HCT116 (cell line): ENCODE results near the gene KRTAP12-1. TPM values are rescaled to one million over a fixed set of nuclear protein-coding genes. Genes with fewer than 3 reads are reported as not detected.

Experiments
- ATAC-seq: fragments of 200-7000 bp; cut with Tn5 transposase; 2 replicates; pipeline ENCODE4 v1.9.1; 2020; ENCODE audit warnings: mild to moderate bottlenecking, moderate library complexity
- BruUV-seq: library from RNA; stranded (reverse); fragments of 400-500 nt; replicated peaks from 2 replicates; lab custom pipeline; 2021; lab: Mats Ljungman, UMichigan
- CTCF ChIA-PET: fragments of 300-600 bp; sonication (Branson Sonifier 250); formaldehyde crosslinking; loops from one replicate; lab custom pipeline; 2021; ENCODE audit warnings: antibody characterized with exemption; lab: Charles Lee
- POLR2A ChIA-PET: fragments of 300-600, 350-600 bp; sonication (Branson Sonifier 250); formaldehyde crosslinking; loops from one replicate; lab custom pipeline; 2021; ENCODE audit warnings: antibody characterized with exemption; lab: Charles Lee
- RAD21 ChIA-PET, 2 experiments: fragments of 300-600 bp; sonication (Branson Sonifier 250); formaldehyde crosslinking; loops; one replicate each; lab custom pipeline; 2023; ENCODE audit warnings: low total read pairs in 2 of 2; ENCODE audit not compliant: uncharacterized antibody in 2 of 2, unreplicated experiment in 2 of 2, low non-redundant PET in 1 of 2; lab: Charles Lee
- DNase-seq: peaks from one replicate; pipeline ENCODE4 v3.0.0-alpha.2; 2010; ENCODE audit warnings: low read depth, low spot score
- H2AFZ ChIP-seq: fragments of 200-600 bp; shearing (Covaris generic), sonication (generic); 2 replicates; pipeline ENCODE4 v1.6.1; 2017; ENCODE audit warnings: low read depth, mixed run types, mixed read lengths, antibody characterized with exemption, low read length; ENCODE audit not compliant: poor library complexity, severe bottlenecking
- H3K27ac ChIP-seq: 2 replicates; pipeline ENCODE4 v1.5.1; 2012; ENCODE audit warnings: low read depth, low read length
- H3K27me3 ChIP-seq: fragments of 200-600 bp; sonication (generic); 2 replicates; pipeline ENCODE4 v1.6.1; 2016; ENCODE audit warnings: mixed run types, low read length, mixed read lengths; ENCODE audit not compliant: insufficient read depth
- H3K36me3 ChIP-seq, 2 experiments: fragments of 200-500 bp in 1 of 2; fragments of 200-600 bp in 1 of 2; sonication (Bioruptor generic) in 1 of 2; sonication (generic) in 1 of 2; 2 replicates each; pipeline versions ENCODE4 v1.5.1 to v1.6.1; 2014 to 2016; ENCODE audit warnings: low read length in 2 of 2, inconsistent platforms in 1 of 2, mixed read lengths in 1 of 2, mixed run types in 1 of 2; ENCODE audit not compliant: insufficient read depth in 2 of 2, control insufficient read depth in 1 of 2
- H3K4me1 ChIP-seq, 2 experiments: fragments of 200-600 bp in 1 of 2; sonication (generic) in 1 of 2; 2 replicates each; pipeline versions ENCODE4 v1.5.1 to v1.6.1; 2012 to 2017; ENCODE audit warnings: low read length in 2 of 2, inconsistent platforms in 1 of 2, mild to moderate bottlenecking in 1 of 2, mixed read lengths in 1 of 2, mixed run types in 1 of 2, moderate library complexity in 1 of 2; ENCODE audit not compliant: insufficient read depth in 2 of 2, control insufficient read depth in 1 of 2
- H3K4me2 ChIP-seq: fragments of 200-600 bp; sonication (generic); 2 replicates; pipeline ENCODE4 v1.6.1; 2017; ENCODE audit warnings: mixed run types, low read length, mixed read lengths
- H3K4me3 ChIP-seq, 2 experiments: fragments of 200-600 bp in 1 of 2; sonication (generic) in 1 of 2; replicated peaks in 1 of 2; 2 replicates each; pipeline ENCODE4 v1.5.1; 2011 to 2016; ENCODE audit warnings: low read length in 2 of 2, control low read depth in 1 of 2, low read depth in 1 of 2, mild to moderate bottlenecking in 1 of 2, mixed read lengths in 1 of 2, mixed run types in 1 of 2
- H3K79me2 ChIP-seq: fragments of 200-600 bp; sonication (generic); 2 replicates; pipeline ENCODE4 v1.6.1; 2017; ENCODE audit warnings: mild to moderate bottlenecking, mixed run types, low read length, moderate library complexity, mixed read lengths; ENCODE audit not compliant: insufficient read depth
- H3K9ac ChIP-seq: fragments of 200-600 bp; sonication (generic); 2 replicates; pipeline ENCODE4 v1.6.1; 2016; ENCODE audit warnings: low read length, mixed read lengths
- H3K9me2 ChIP-seq: fragments of 200-600 bp; sonication (generic), shearing (Covaris generic); 2 replicates; pipeline ENCODE4 v1.6.1; 2017; ENCODE audit warnings: mixed run types, mild to moderate bottlenecking, moderate library complexity; ENCODE audit not compliant: insufficient read depth
- H3K9me3 ChIP-seq, 2 experiments: fragments of 200-500 bp in 1 of 2; fragments of 200-600 bp in 1 of 2; sonication (Bioruptor generic) in 1 of 2; sonication (generic) in 1 of 2; 2 replicates each; pipeline ENCODE4 v1.6.1; 2014 to 2017; ENCODE audit warnings: low read length in 2 of 2, mixed read lengths in 2 of 2, inconsistent platforms in 1 of 2, low read depth in 1 of 2, mild to moderate bottlenecking in 1 of 2, mixed run types in 1 of 2, moderate library complexity in 1 of 2; ENCODE audit not compliant: control insufficient read depth in 1 of 2, insufficient read depth in 1 of 2
- H4K20me1 ChIP-seq: fragments of 200-600 bp; sonication (generic), shearing (Covaris generic); 2 replicates; pipeline ENCODE4 v1.6.1; 2017; ENCODE audit warnings: mixed run types, mild to moderate bottlenecking, moderate library complexity; ENCODE audit not compliant: insufficient read depth
- ATF3 ChIP-seq: IDR thresholded peaks from 2 replicates; pipeline ENCODE4 v1.6.1; 2012
- CBX3 ChIP-seq: IDR thresholded peaks from 2 replicates; pipeline ENCODE4 v1.6.1; 2012; ENCODE audit warnings: low read depth
- CEBPB ChIP-seq: IDR thresholded peaks from 2 replicates; pipeline ENCODE4 v1.6.1; 2012; ENCODE audit warnings: low read depth
- EGR1 ChIP-seq: IDR thresholded peaks from 2 replicates; pipeline ENCODE4 v1.6.1; 2012; ENCODE audit warnings: low read depth
- ELF1 ChIP-seq: IDR thresholded peaks from 2 replicates; pipeline ENCODE4 v1.6.1; 2012; ENCODE audit warnings: low read depth, borderline replicate concordance
- EZH2phosphoT487 ChIP-seq: fragments of 200-600 bp; IDR thresholded peaks from 2 replicates; pipeline ENCODE4 v1.6.1; 2018; ENCODE audit warnings: antibody characterized with exemption, borderline replicate concordance
- POLR2A ChIP-seq: IDR thresholded peaks from 2 replicates; pipeline ENCODE4 v1.7.0; 2011; ENCODE audit warnings: borderline replicate concordance; ENCODE audit not compliant: insufficient read depth, insufficient read length; ENCODE audit errors: extremely low read depth
- REST ChIP-seq: IDR thresholded peaks from 2 replicates; pipeline ENCODE4 v1.6.1; 2012; ENCODE audit warnings: low read depth
- SRF ChIP-seq: IDR thresholded peaks from 2 replicates; pipeline ENCODE4 v1.6.1; 2012; ENCODE audit warnings: low read depth
- YY1 ChIP-seq: IDR thresholded peaks from 2 replicates; pipeline ENCODE4 v1.6.1; 2011; ENCODE audit warnings: low read length, low read depth, moderate library complexity, mild to moderate bottlenecking; ENCODE audit not compliant: insufficient replicate concordance; ENCODE audit errors: extremely low read depth
- ZBTB33 ChIP-seq: IDR thresholded peaks from 2 replicates; pipeline ENCODE4 v1.6.1; 2011; ENCODE audit warnings: mild to moderate bottlenecking, low read length, moderate library complexity; ENCODE audit not compliant: insufficient replicate concordance; ENCODE audit errors: extremely low read depth
- intact Hi-C: fragments of 100-400 bp; cut with micrococcal nuclease; formaldehyde crosslinking; loops from 2 replicates; pipeline ENCODE4 v1.10.0; 2022
- total RNA-seq: library from RNA; stranded (reverse); gene quantifications from one replicate; pipeline ENCODE4 v1.2.1, GENCODE V29; 2021; ENCODE audit not compliant: unreplicated experiment

KRTAP12-1 gene
- total RNA-seq, 1 experiment from 2014 or later = not detected

- H3K4me1 ChIP-seq = peaks cover 0 to 6% of the 10 kb centered on the region in 2 experiments; a peak in 1 of 4 replicates
- H3K4me3 ChIP-seq = no peak overlapping the region
- H3K9me3 ChIP-seq = no peaks in the 10 kb centered on the region
- H3K27me3 ChIP-seq = peaks cover 33% of the 10 kb centered on the region; the same call in 1 of the 2 replicates
- H2AFZ ChIP-seq = no peak overlapping the region
- TF ChIP-seq ELF1 (no peak), POLR2A (no peak), CBX3 (no peak), ATF3 (no peak), EZH2phosphoT487 (no peak)
- H3K9me2 ChIP-seq = no peaks in the 10 kb centered on the region
- intact Hi-C loops = no loop called here
- RAD21 ChIA-PET = no interaction called here
- CTCF ChIA-PET = no interaction called here
- no peak overlapping the region for H3K9ac ChIP-seq
- POLR2A ChIA-PET = no interaction called here
- H3K27ac ChIP-seq = no peak overlapping the region
- no peak overlapping the region for H3K4me2 ChIP-seq
- BruUV-seq = no TSS peak
- H4K20me1 ChIP-seq = no peaks in the 10 kb centered on the region
- DNase-seq (no peak), ATAC-seq (no peak)
- no peaks in the 10 kb centered on the region for H3K36me3 ChIP-seq
- no peaks in the 10 kb centered on the region for H3K79me2 ChIP-seq
Observed at GRCh38 chr21:44713846-44714245, 31.9 kb upstream of the KRTAP12-1 start.

- Histone ChIP-seq H4K20me1 (no peaks in the 10 kb centered on the region), H3K4me1 (peaks cover 0 to 6% of the 10 kb centered on the region in 2 experiments; a peak in 1 of 4 replicates), H3K27ac (no peak overlapping the region), H3K9me3 (no peaks in the 10 kb centered on the region), H3K27me3 (peaks cover 33% of the 10 kb centered on the region; the same call in 1 of the 2 replicates), H3K4me3 (no peak overlapping the region), H3K9ac (no peak overlapping the region), H3K36me3 (no peaks in the 10 kb centered on the region), H3K4me2 (no peak overlapping the region), H2AFZ (no peak overlapping the region), H3K79me2 (no peaks in the 10 kb centered on the region), H3K9me2 (no peaks in the 10 kb centered on the region)
- DNase-seq = no peak
- CTCF ChIA-PET = no interaction called here
- no TSS peak for BruUV-seq
- no peak for ATAC-seq
- RAD21 ChIA-PET = no interaction called here
- no peak for TF ChIP-seq SRF
- TF ChIP-seq EGR1 = no peak
- no peak for TF ChIP-seq ZBTB33
- no peak for TF ChIP-seq YY1
- TF ChIP-seq CEBPB = no peak
- no peak for TF ChIP-seq REST
- POLR2A ChIA-PET = no interaction called here
- intact Hi-C loops = no loop called here
Observed at GRCh38 chr21:44713130-44713529, 31.2 kb upstream of the KRTAP12-1 start.
